IMR-90 (cell line): ENCODE measurements around the gene APOC4. TPM values are rescaled to one million over a fixed set of nuclear protein-coding genes. Genes with fewer than 3 reads are reported as not detected.

Source experiments
- ATAC-seq: fragments of 200-7000 bp; cut with Tn5 transposase; 2 replicates; pipeline ENCODE4 v1.9.1; 2020; ENCODE audit warnings: low read depth, mild to moderate bottlenecking, moderate library complexity
- BruUV-seq: library from RNA; stranded (reverse); fragments of 400-500 nt; replicated peaks from 2 replicates; lab custom pipeline; 2021; lab: Mats Ljungman, UMichigan
- CTCF ChIA-PET: fragments of 300-600 bp; formaldehyde crosslinking; extraction: SDS; loops from one replicate; lab custom pipeline; 2021; ENCODE audit warnings: antibody characterized with exemption; lab: Yijun Ruan, JAX
- POLR2A ChIA-PET: fragments of 300-600 bp; sonication (Branson Sonifier 250); formaldehyde crosslinking; loops from one replicate; lab custom pipeline; 2022; ENCODE audit warnings: antibody characterized with exemption; ENCODE audit not compliant: unreplicated experiment; lab: Charles Lee
- DNase-seq: peaks from one replicate; pipeline ENCODE4 v3.0.0; 2013
- H2AFZ ChIP-seq: replicated peaks from 2 replicates; pipeline ENCODE3; 2013; ENCODE audit warnings: low read length, mild to moderate bottlenecking; ENCODE audit not compliant: poor library complexity
- H2AK5ac ChIP-seq: 2 replicates; pipeline ENCODE4 v1.6.1; 2013; ENCODE audit warnings: low read depth, low read length, inconsistent platforms
- H2AK9ac ChIP-seq: replicated peaks from 2 replicates; pipeline ENCODE3; 2013; ENCODE audit warnings: mild to moderate bottlenecking, low read depth, low read length, moderate library complexity; ENCODE audit not compliant: poor library complexity
- H2BK120ac ChIP-seq: 2 replicates; pipeline ENCODE4 v1.6.1; 2013; ENCODE audit warnings: low read depth, low read length, inconsistent platforms
- H2BK15ac ChIP-seq: 3 replicates; pipeline ENCODE4 v1.6.1; 2013; ENCODE audit warnings: low read depth, low read length, inconsistent platforms
- H2BK20ac ChIP-seq: 2 replicates; pipeline ENCODE4 v1.6.1; 2013; ENCODE audit warnings: low read depth, mild to moderate bottlenecking, inconsistent platforms, low read length, moderate library complexity
- H2BK5ac ChIP-seq: 2 replicates; pipeline ENCODE4 v1.6.1; 2013; ENCODE audit warnings: mild to moderate bottlenecking, low read depth, low read length, inconsistent platforms; ENCODE audit not compliant: poor library complexity, severe bottlenecking
- H3K14ac ChIP-seq: replicated peaks from 2 replicates; pipeline ENCODE4 v1.6.1; 2013; ENCODE audit warnings: low read depth, low read length, inconsistent platforms
- H3K18ac ChIP-seq: 2 replicates; pipeline ENCODE4 v1.6.1; 2013; ENCODE audit warnings: low read depth, low read length, control low read depth
- H3K23ac ChIP-seq: 2 replicates; pipeline ENCODE4 v1.6.1; 2013; ENCODE audit warnings: low read depth, low read length, inconsistent platforms
- H3K27ac ChIP-seq: 2 replicates; pipeline ENCODE4 v1.5.1; 2013; ENCODE audit warnings: mild to moderate bottlenecking, control low read depth, low read length; ENCODE audit not compliant: insufficient read depth
- H3K27me3 ChIP-seq: 2 replicates; pipeline ENCODE4 v1.6.1; 2013; ENCODE audit warnings: low read length; ENCODE audit not compliant: control insufficient read depth, insufficient read depth
- H3K36me3 ChIP-seq: 2 replicates; pipeline ENCODE4 v1.6.1; 2013; ENCODE audit warnings: low read length, mixed read lengths; ENCODE audit not compliant: control insufficient read depth, insufficient read depth
- H3K4ac ChIP-seq: 2 replicates; pipeline ENCODE4 v1.6.1; 2013; ENCODE audit warnings: low read depth, low read length, inconsistent platforms
- H3K4me1 ChIP-seq: 2 replicates; pipeline ENCODE4 v1.6.1; 2013; ENCODE audit warnings: low read length, mixed read lengths; ENCODE audit not compliant: control insufficient read depth, insufficient read depth
- H3K4me2 ChIP-seq: 2 replicates; pipeline ENCODE4 v1.6.1; 2013; ENCODE audit warnings: low read depth, mild to moderate bottlenecking, control low read depth, low read length, moderate library complexity
- H3K4me3 ChIP-seq: 2 replicates; pipeline ENCODE4 v1.5.1; 2013; ENCODE audit warnings: low read depth, mild to moderate bottlenecking, control low read depth, low read length, moderate library complexity; ENCODE audit not compliant: insufficient read depth
- H3K56ac ChIP-seq: 2 replicates; pipeline ENCODE4 v1.6.1; 2013; ENCODE audit warnings: low read length, inconsistent platforms; ENCODE audit not compliant: insufficient read depth; ENCODE audit errors: extremely low read depth
- H3K79me1 ChIP-seq, 2 experiments: 2 replicates each; pipeline ENCODE4 v1.6.1; 2013; ENCODE audit warnings: low read length in 2 of 2, inconsistent platforms in 1 of 2, low read depth in 1 of 2
- H3K9ac ChIP-seq: 2 replicates; pipeline ENCODE4 v1.6.1; 2013; ENCODE audit warnings: low read depth, low read length, control low read depth
- H3K9me1 ChIP-seq: 2 replicates; pipeline ENCODE4 v1.6.1; 2013; ENCODE audit warnings: low read length, inconsistent platforms; ENCODE audit not compliant: insufficient read depth
- H3K9me3 ChIP-seq: 2 replicates; pipeline ENCODE4 v1.6.1; 2013; ENCODE audit warnings: low read length; ENCODE audit not compliant: control insufficient read depth, insufficient read depth
- H4K20me1 ChIP-seq: 2 replicates; pipeline ENCODE4 v1.6.1; 2013; ENCODE audit warnings: low read length, inconsistent platforms; ENCODE audit not compliant: insufficient read depth
- H4K5ac ChIP-seq: 2 replicates; pipeline ENCODE4 v1.6.1; 2013; ENCODE audit warnings: mild to moderate bottlenecking, low read depth, low read length, control low read depth
- H4K8ac ChIP-seq, 2 experiments: 2 replicates each; pipeline ENCODE4 v1.6.1; 2013; ENCODE audit warnings: low read depth in 2 of 2, low read length in 2 of 2, control low read depth in 1 of 2, inconsistent platforms in 1 of 2
- H4K91ac ChIP-seq: 2 replicates; pipeline ENCODE4 v1.6.1; 2013; ENCODE audit warnings: low read depth, low read length, inconsistent platforms; ENCODE audit not compliant: insufficient read depth
- RFX5 ChIP-seq: IDR thresholded peaks from 2 replicates; pipeline ENCODE4 v1.8.0; 2012; ENCODE audit warnings: low read depth, mild to moderate bottlenecking, low read length, moderate library complexity
- WGBS, 2 experiments: methylation state at CpG; one replicate each; pipeline versions ENCODE4 v1.1.5 to v1.1.7; 2013; ENCODE audit warnings: missing lambda C conversion rate in 2 of 2; ENCODE audit not compliant: insufficient read length in 1 of 2; ENCODE audit errors: extremely low coverage in 2 of 2; 5-methylcytosine and 5-hydroxymethylcytosine counted together
- dilution Hi-C: fragments of 300-500 bp; cut with HindIII; formaldehyde crosslinking; loops from one replicate; pipeline ENCODE4 v1.14.3; 2018; ENCODE audit warnings: low sequenced_read_pairs; ENCODE audit not compliant: unreplicated experiment
- in situ Hi-C: fragments of 300-500 bp; cut with MboI; formaldehyde crosslinking; loops from 3 replicates; pipeline ENCODE4 v1.14.3; 2019; ENCODE audit warnings: low sequenced_read_pairs, inconsistent platforms, mixed read lengths
- intact Hi-C: fragments of 100-400 bp; cut with micrococcal nuclease; formaldehyde crosslinking; loops from 2 replicates; pipeline ENCODE4 v1.10.0; 2022
- polyA plus RNA-seq, 3 experiments: library from polyadenylated mRNA; depleted of rRNA; stranded (reverse); fragments of >200 nt; gene quantifications; 2 replicates each; pipeline ENCODE4 v1.2.3, GENCODE V29; 2012; ENCODE audit warnings: low replicate concordance in 1 of 3
- total RNA-seq: library from RNA; depleted of rRNA; stranded (reverse); fragments of >200 nt; gene quantifications from 2 replicates; pipeline ENCODE4 v1.2.3, GENCODE V29; 2012

The APOC4 gene
- total and polyA plus RNA-seq, 2 of the 4 experiments (the other 2 are of a cell fraction): not detected

DNA sequence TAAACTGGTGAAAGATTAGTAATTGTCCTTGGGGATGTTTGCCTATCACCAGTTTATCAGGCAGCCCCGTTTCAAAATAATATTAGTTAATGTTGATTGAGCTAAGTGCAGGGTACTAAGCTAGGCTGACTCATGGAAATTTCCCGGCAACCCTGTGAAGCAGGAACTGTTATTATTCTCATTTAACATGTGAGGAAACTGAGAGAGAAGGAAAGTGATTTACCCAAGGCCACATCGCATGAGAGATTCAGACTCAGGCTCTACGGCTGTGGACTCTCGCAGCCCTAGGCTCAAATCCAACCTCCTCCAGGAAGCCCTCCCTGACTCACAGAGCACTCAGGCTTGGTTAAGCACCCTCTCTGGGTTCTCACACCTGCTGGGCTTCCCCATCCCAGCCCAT is 32.8 kb downstream of the APOC4 start:
- in situ Hi-C loops: no loop called here

More for the DNA sequence above, 32.8 kb downstream of the APOC4 start:
- H4K8ac ChIP-seq: no peak overlapping the region
- H4K91ac ChIP-seq: no peak overlapping the region
- H3K36me3 ChIP-seq: peaks cover 64% of the 10 kb centered on the region
- no peak overlapping the region for H3K23ac ChIP-seq
- H3K79me1 ChIP-seq: peaks cover 6 to 24% of the 10 kb centered on the region in 2 experiments; a peak in 3 of 4 replicates
- H2AFZ ChIP-seq: no peak overlapping the region
- CTCF ChIA-PET: no interaction called here
- H3K9ac ChIP-seq: no peak overlapping the region
- DNase-seq: no peak
- H3K9me1 ChIP-seq: no peaks in the 10 kb centered on the region
- no peak for ATAC-seq
- POLR2A ChIA-PET: no interaction called here
- WGBS, 2 experiments: 96% methylated on average over 5 of the region's 5 CpGs; no CpG with 5 or more reads in 1 of the 2 experiments
- H3K56ac ChIP-seq: no peak overlapping the region
- H3K27ac ChIP-seq: no peak overlapping the region
- no peak overlapping the region for H4K5ac ChIP-seq
- H2BK120ac ChIP-seq: no peak overlapping the region
- no peak overlapping the region for H2AK5ac ChIP-seq
- H2BK15ac ChIP-seq: no peak overlapping the region
- H2AK9ac ChIP-seq: no peak overlapping the region
- H3K27me3 ChIP-seq: no peaks in the 10 kb centered on the region
- H4K20me1 ChIP-seq: peaks cover 9% of the 10 kb centered on the region; the same call in 1 of the 2 replicates
- no peak overlapping the region for H3K14ac ChIP-seq
- intact Hi-C loops (no loop called here), dilution Hi-C loops (no loop called here)
- TF ChIP-seq RFX5: no peak
- no peak overlapping the region for H2BK20ac ChIP-seq
- no peak overlapping the region for H3K4me2 ChIP-seq
- no peak overlapping the region for H3K4ac ChIP-seq
- no peak overlapping the region for H3K18ac ChIP-seq
- no TSS peak for BruUV-seq
- no peak overlapping the region for H2BK5ac ChIP-seq
- no peaks in the 10 kb centered on the region for H3K4me1 ChIP-seq
- H3K4me3 ChIP-seq: no peak overlapping the region
- no peaks in the 10 kb centered on the region for H3K9me3 ChIP-seq
